HUES6 (cell line): ENCODE measurements around the gene KCTD15.

Experiments
- H3K27ac ChIP-seq: 2 replicates; pipeline ENCODE4 v1.7.0; 2013; ENCODE audit warnings: low read depth, mild to moderate bottlenecking, low read length, inconsistent platforms
- H3K27me3 ChIP-seq: 2 replicates; pipeline ENCODE4 v1.6.1; 2013; ENCODE audit warnings: low read length; ENCODE audit not compliant: control insufficient read depth, insufficient read depth
- H3K36me3 ChIP-seq: 2 replicates; pipeline ENCODE4 v1.6.1; 2013; ENCODE audit warnings: low read length; ENCODE audit not compliant: control insufficient read depth, insufficient read depth
- H3K4me1 ChIP-seq: 2 replicates; pipeline ENCODE4 v1.6.1; 2013; ENCODE audit warnings: low read length; ENCODE audit not compliant: control insufficient read depth, insufficient read depth
- H3K4me3 ChIP-seq: 2 replicates; pipeline ENCODE4 v1.5.1; 2013; ENCODE audit warnings: low read depth, low read length
- H3K9ac ChIP-seq: one replicate; pipeline ENCODE4 v1.6.1; 2013; ENCODE audit warnings: mild to moderate bottlenecking, low read length
- H3K9me3 ChIP-seq: 2 replicates; pipeline ENCODE4 v1.6.1; 2013; ENCODE audit warnings: low read depth, low read length; ENCODE audit not compliant: control insufficient read depth, insufficient read depth

KCTD15 gene

GRCh38 chr19:33755099-33756035 lies 41.3 kb upstream of the KCTD15 start:
- H3K27me3 ChIP-seq: no peaks in the 10 kb centered on the region
- no peak overlapping the region for H3K9ac ChIP-seq
- no peaks in the 10 kb centered on the region for H3K36me3 ChIP-seq
- H3K27ac ChIP-seq: no peak overlapping the region
- no peak overlapping the region for H3K4me3 ChIP-seq
- no peaks in the 10 kb centered on the region for H3K4me1 ChIP-seq
- H3K9me3 ChIP-seq: no peaks in the 10 kb centered on the region

GRCh38 chr19:33756177-33756576 lies 40.5 kb upstream of the KCTD15 start:
- no peaks in the 10 kb centered on the region for H3K27me3 ChIP-seq

GRCh38 chr19:33758541-33759013 lies 38.1 kb upstream of the KCTD15 start:
- Histone ChIP-seq H3K9me3 (no peaks in the 10 kb centered on the region), H3K27ac (no peak overlapping the region), H3K36me3 (no peaks in the 10 kb centered on the region), H3K4me1 (no peaks in the 10 kb centered on the region), H3K27me3 (no peaks in the 10 kb centered on the region), H3K4me3 (no peak overlapping the region), H3K9ac (no peak overlapping the region)

More at GRCh38 chr19:33756177-33756576, 40.5 kb upstream of the KCTD15 start:
- Histone ChIP-seq H3K9me3 (no peaks in the 10 kb centered on the region), H3K4me3 (no peak overlapping the region), H3K4me1 (no peaks in the 10 kb centered on the region), H3K9ac (no peak overlapping the region), H3K27ac (no peak overlapping the region), H3K36me3 (no peaks in the 10 kb centered on the region)

- Histone ChIP-seq H3K4me3 (no peak overlapping the region), H3K27ac (no peak overlapping the region), H3K9ac (no peak overlapping the region), H3K4me1 (no peaks in the 10 kb centered on the region), H3K36me3 (no peaks in the 10 kb centered on the region), H3K9me3 (no peaks in the 10 kb centered on the region), H3K27me3 (no peaks in the 10 kb centered on the region)
Measured at GRCh38 chr19:33759356-33759755, 37.3 kb upstream of the KCTD15 start.

- no peaks in the 10 kb centered on the region for H3K36me3 ChIP-seq
- H3K9ac ChIP-seq: no peak overlapping the region
- H3K9me3 ChIP-seq: no peaks in the 10 kb centered on the region
- no peak overlapping the region for H3K27ac ChIP-seq
- H3K4me3 ChIP-seq: no peak overlapping the region
- no peaks in the 10 kb centered on the region for H3K4me1 ChIP-seq
- H3K27me3 ChIP-seq: 0 out of 2 replicates have a peak, but pooled peaks cover under 1% of the 10 kb centered on the region
Measured at GRCh38 chr19:33763633-33764371, 32.9 kb upstream of the KCTD15 start.

- Histone ChIP-seq H3K36me3 (no peaks in the 10 kb centered on the region), H3K27ac (no peak overlapping the region), H3K9ac (no peak overlapping the region), H3K27me3 (peaks cover 19% of the 10 kb centered on the region; the same call in 1 of the 2 replicates), H3K4me3 (no peak overlapping the region), H3K4me1 (no peaks in the 10 kb centered on the region), H3K9me3 (no peaks in the 10 kb centered on the region)
Measured at GRCh38 chr19:33766623-33767022, 30.0 kb upstream of the KCTD15 start.

GRCh38 chr19:33767898-33768413 lies 28.7 kb upstream of the KCTD15 start:
- H3K27ac ChIP-seq: no peak overlapping the region
- no peak overlapping the region for H3K9ac ChIP-seq
- H3K4me1 ChIP-seq: no peaks in the 10 kb centered on the region
- no peak overlapping the region for H3K4me3 ChIP-seq
- H3K9me3 ChIP-seq: no peaks in the 10 kb centered on the region
- peaks cover 19% of the 10 kb centered on the region; the same call in 1 of the 2 replicates for H3K27me3 ChIP-seq
- H3K36me3 ChIP-seq: peaks cover 6% of the 10 kb centered on the region; the same call in 1 of the 2 replicates

GRCh38 chr19:33769208-33769607 lies 27.5 kb upstream of the KCTD15 start:
- H3K4me1 ChIP-seq: no peaks in the 10 kb centered on the region
- peaks cover 19% of the 10 kb centered on the region; the same call in 1 of the 2 replicates for H3K27me3 ChIP-seq
- no peak overlapping the region for H3K4me3 ChIP-seq
- no peak overlapping the region for H3K9ac ChIP-seq
- peaks cover 6% of the 10 kb centered on the region; the same call in 1 of the 2 replicates for H3K36me3 ChIP-seq
- H3K9me3 ChIP-seq: no peaks in the 10 kb centered on the region
- H3K27ac ChIP-seq: no peak overlapping the region

GRCh38 chr19:33770107-33770506 lies 26.6 kb upstream of the KCTD15 start:
- H3K4me1 ChIP-seq: no peaks in the 10 kb centered on the region
- no peak overlapping the region for H3K27ac ChIP-seq
- H3K27me3 ChIP-seq: peaks cover 19% of the 10 kb centered on the region; the same call in 1 of the 2 replicates
- H3K36me3 ChIP-seq: peaks cover 6% of the 10 kb centered on the region; the same call in 1 of the 2 replicates
- H3K9me3 ChIP-seq: no peaks in the 10 kb centered on the region
- no peak overlapping the region for H3K4me3 ChIP-seq
- H3K9ac ChIP-seq: no peak overlapping the region

- peaks cover 6% of the 10 kb centered on the region; the same call in 1 of the 2 replicates for H3K36me3 ChIP-seq
- H3K27me3 ChIP-seq: peaks cover 19% of the 10 kb centered on the region; the same call in 1 of the 2 replicates
- H3K27ac ChIP-seq: no peak overlapping the region
- H3K4me1 ChIP-seq: no peaks in the 10 kb centered on the region
- no peaks in the 10 kb centered on the region for H3K9me3 ChIP-seq
- no peak overlapping the region for H3K4me3 ChIP-seq
- H3K9ac ChIP-seq: no peak overlapping the region
Measured at GRCh38 chr19:33771384-33772101, 25.1 kb upstream of the KCTD15 start.
